ENCODE data around the gene LY9.

The LY9 gene

DNA sequence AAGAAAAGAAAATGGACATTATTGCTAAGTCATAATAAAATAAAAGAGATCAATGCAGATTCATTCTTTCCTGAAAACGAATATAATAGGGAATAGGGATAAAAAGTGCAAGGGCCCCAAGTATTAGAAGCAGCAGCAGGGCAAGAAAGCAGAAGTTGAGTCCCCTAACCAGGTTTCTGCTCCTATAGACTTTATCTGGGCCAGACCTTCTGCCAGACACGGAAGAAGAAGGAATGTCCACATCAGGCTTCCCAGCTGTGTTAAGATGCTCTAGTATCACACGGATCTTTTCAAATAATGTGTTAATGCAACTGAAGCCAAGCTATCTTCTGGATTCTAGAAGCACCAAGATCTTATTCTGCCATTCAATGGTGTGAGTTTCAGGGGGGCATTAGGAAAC, 39.8 kb downstream of the LY9 start:
- DNase-seq (ENCODE audit: low read depth in 3 of 3): no peak

DNA sequence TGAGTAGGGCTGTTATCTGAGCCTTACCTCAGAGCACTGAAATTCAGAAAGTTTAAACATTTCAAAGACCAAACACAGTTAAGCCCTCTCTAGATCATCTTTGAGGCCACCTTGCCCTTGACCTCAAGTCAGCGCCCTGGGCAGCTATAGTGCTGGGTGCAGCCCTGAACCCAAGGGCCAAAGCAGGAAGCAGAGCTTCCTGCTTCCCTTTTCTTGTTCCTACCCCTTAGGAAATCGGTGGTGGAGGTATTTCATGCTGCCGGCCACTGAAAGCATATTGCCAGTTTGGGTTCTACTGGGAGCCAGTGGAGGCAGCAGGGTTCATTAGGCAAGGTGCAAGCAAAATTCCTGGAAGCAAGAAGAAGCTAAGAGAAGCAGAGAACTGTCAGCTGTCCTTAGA, 40.6 kb downstream of the LY9 start:
- DNase-seq (ENCODE audit: low read depth in 3 of 3): no peak

DNA sequence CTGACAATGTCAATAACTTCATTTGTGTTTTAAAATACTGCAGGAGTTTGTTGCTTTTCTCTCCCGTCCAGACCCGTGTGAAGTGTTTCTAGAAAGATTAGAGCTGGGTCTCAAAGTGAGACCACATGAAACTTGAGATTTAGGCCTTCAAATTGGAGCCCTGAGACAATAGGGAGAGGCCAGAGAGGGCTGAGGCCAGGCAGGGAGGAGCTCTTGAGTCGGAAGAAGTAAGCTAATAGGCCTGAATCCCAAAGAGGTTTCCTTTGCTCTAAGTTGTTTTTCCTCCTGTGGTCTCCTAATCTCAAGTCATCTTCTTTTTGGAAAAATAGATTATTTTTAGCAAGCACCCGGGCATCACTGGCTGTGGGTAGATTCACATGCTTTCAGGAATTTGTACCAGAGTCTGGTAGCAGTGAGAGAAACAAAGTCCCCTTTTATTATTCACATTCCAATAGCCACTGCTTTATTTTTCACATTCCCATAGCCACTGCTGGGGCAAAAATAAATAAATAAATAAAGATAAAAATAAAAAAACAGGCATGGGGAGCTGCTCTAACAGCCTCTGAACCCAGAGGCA, 41.1 kb downstream of the LY9 start:
- DNase-seq (ENCODE audit: low read depth in 3 of 3): no peak

DNA sequence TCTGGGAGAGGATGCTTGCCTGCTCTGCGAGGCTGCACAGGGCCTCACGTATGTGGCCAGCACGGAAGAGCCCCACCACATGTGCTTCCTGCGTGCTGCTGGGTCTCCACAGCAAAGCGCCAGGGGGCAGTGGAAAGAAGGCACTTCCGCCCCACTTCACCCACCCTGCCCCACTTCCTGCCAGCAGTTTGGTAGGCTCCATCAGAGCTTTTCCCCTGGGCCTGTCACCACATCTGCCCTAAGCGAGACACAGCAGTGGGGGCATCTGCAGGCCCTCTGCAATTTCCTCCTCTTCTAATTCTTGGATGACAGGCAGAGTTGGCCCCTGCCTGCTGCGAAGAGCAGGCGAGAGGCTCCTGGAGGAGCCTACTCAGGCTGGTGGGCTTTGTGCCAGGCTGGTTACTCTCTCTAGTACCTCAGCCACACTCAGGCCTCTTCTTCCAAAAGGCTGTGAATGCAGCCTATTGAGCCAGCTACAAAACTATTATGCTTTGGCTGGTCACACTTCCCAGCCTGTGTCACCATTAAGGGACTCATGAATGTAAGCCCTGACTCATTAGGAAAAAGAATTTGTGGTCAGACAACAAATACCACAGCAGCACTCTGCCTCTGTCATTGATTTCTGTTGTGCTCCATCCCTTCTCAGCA, 41.7 kb downstream of the LY9 start:
- peak; percentile 29 to 65 (median 54) for DNase-seq (ENCODE audit: low read depth in 3 of 3)

DNA sequence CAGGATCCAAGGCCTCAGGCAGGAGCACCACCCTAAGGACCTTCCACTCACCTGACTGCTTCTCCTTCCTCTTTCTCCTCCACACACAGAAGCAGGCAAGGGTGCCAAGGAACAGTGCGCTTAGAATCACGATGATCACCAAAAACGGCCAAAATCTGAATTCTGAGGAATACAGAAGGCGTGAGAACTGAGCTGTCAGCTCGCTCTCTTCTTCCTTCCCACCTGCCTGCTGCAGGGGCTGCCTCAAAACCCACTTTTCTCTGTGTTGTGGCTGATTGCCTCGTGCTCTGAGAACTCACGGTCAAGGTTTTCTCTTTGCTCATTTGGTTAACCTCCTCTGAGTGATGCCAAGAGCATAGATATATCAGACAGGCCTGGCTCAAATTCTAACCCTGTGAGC, 42.9 kb downstream of the LY9 start:
- no peak for DNase-seq (ENCODE audit: low read depth in 3 of 3)

DNA sequence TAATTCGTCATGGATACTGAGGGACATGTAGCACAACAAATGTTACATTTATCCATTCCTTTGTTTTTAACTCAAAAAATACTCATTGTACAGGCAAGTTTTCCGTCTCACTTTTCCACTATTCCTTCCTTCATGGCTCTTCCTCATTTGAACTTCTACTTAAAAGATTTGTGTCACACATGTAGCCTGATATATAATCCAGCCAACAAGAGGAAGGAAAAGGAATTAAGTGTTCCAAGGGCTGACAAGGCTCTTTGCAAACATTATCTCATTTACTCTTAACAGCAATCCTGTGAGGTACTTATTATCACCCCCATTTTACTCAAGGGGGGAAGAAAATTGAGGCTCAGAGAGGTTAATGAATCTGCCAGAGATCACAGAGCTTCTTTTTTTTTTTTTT, 43.8 kb downstream of the LY9 start:
- no peak for DNase-seq (ENCODE audit: low read depth in 3 of 3)

DNA sequence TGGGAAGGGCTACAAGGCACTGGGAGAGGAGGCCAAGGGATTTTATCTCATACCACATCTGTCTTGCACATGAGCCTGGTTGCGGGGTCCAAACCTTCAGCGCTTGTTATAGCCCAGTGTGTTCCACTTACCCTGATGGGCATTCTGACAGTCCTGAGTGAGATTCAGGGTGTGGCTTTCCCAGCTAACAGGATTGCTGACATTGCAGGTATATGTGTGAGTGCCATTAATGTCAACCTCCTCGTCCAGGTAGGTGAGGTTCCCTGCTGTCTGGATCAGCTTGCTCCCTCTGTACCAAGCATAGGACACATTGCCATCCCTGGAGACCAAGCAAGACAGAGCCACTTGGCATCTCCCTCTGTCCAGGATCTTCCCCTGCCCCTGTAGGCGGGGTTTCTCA, 45.1 kb downstream of the LY9 start:
- DNase-seq (ENCODE audit: low read depth in 3 of 3): no peak

DNA sequence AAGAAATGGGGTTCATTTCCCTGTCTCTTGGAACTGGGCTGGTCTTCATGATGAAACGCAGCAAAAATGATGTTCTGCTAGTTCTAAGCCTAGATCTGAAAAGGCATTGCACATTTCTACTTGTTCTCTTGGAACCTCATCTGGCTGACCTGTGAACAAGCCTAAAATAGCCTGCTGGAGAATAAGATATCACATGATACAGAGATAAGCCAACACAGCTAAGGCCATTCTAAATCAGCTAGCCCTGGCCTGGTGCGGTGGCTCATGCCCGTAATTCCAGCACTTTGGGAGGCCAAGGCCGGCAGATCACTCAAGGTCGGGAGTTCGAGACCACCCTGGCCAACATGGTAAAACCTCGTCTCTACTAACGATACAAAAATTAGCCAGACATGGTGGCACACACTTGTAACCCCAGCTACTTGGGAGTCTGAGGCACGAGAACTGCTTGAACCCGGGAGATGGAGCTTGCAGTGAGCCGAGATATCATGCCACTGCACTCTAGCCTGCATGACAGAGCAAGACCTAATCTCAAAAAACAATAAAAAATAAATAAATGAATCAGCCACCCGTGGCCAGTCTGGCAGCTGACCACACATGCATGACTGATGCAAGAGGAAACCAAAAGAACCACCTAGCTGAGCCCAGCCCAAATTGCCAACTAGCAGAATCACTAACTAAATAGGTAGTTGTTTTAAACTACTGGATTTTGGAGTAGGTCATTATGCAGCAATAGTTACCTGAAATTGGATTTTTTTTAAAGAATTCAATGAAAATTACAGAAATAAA, 48.7 kb downstream of the LY9 start:
- DNase-seq (ENCODE audit: low read depth in 3 of 3): no peak

DNA sequence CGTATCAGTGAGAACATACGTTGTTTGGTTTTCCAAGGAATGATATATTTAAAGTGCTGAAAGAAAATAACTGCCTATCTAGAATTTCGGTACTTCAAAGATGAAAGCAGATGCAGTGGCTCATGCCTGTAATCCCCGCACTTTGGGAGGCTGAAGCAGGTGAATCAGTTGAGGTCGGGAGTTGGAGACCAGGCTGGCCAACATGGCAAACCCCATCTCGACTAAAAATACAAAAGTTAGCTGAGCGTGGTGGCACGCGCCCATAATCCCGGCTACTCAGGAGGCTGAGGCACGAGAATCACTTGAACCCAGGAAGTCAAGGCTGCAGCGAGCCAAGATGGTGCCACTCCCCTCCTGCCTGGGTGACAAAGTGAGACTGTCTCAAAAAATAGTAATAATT, 50.3 kb downstream of the LY9 start:
- no peak for DNase-seq (ENCODE audit: low read depth in 3 of 3)

DNA sequence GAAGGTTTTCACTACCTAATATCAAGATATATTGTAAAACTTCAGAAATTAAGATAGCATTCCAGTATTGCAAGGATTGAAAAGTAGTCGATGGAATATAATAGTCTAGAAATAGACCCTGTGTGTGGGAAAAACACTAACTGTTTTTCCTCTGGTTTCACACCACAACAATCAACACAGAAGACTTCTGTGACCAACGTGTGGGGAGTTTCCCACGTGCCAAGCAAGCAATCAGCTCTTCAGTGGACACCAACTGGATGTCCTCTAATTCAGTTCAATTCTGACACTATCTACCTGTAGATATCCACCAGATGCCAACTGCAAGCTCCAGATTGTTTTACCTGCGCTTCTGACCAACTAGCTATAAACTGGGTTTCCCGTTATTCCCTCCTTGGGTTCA, 54.6 kb downstream of the LY9 start:
- no peak for DNase-seq (ENCODE audit: low read depth in 3 of 3)

DNA sequence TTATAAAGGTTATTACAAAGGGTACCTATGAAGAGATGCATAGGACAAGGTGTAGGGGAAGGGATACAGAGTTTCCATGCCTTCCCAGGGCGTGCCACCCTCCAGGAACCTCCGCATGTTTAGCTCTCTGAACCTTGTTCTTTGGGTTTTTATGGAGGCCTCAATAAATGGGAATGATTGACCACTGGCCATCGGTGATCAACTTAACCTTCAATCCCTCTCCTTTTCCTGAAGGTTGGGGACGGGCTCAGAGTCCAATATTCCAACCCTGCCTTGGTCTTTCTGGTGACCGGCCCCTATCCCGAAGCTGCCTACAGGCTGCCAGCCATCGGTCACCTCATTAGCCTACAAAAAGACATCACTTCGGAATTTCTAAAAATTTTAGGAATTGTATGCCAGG, 55.0 kb downstream of the LY9 start:
- DNase-seq (ENCODE audit: low read depth in 3 of 3): no peak

DNA sequence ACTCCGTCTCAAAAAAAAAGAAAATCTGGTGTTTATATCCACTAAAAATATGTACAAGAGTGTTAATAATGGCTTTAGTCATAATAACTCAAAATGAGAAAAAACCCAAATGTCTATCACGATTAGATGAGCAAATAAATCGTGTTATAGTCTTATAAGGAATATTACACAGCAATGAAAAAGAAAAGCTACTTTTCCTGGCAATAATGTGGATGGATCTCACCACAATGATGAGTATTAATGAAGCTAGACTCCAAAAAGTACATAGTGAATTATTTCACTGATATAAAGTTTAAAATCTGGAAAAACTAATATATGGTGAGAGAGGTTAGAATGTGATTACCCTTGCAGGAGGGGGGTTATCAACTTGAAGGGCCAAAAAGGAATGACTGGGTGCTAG, 57.0 kb downstream of the LY9 start:
- DNase-seq (ENCODE audit: low read depth in 3 of 3): no peak

DNA sequence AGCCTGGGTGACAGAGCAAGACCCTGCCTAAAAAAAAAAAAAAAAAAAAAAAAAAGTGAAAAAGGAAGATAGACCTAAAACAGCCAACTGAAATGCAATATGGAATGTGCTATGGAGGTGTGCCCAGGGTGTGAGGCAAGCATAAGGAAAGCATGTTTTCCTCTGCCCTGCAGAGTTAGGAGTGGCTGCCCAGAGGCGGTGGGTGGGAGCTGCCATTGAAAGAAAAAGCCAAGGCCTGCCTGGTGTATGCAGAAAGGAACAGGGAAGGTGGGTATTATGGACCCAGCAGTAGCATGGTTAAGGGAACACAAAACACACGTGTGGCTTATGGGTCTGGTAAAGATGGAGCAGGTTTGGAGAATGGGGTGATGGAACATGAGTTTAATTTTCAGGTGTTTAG, 57.8 kb downstream of the LY9 start:
- no peak for DNase-seq (ENCODE audit: low read depth in 3 of 3)

DNA sequence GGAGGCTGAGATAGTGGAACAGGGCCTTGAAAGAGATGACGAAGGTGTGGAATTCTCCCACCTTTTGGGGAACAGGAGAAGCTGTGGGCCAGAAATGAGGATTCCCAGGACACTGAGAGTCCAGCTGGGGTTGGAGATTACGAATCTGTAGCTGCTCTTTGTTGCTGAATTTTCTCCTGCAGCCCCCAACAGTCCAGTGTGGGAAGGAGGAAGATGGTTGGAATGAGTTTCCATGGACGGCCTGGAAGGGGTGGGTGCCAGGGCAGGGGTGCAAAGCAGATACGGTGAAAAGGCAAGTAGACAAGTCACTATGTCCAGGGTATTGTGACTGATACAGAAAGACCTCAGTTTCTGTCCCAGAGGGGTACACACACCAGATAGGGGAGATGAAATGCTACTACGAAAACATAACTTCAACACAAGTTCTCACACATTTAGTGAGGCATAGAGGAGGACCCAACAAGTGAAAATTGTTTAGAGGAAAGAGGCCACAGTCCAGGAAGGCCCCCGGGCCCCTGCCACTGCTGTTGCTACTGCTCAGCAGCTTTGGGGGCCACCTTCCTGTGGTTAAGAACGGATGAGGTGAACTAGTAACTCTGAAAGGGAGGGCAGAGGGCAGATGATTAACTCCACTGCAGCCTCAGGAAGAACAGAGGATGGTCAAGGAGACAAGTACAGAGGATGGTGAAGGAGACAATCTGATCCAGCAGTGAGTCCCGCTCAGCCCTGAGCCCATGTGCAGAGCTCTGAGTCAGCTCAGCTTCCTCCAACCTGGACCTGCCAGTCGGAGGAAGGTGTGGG, 59.4 kb downstream of the LY9 start:
- no peak for DNase-seq (ENCODE audit: low read depth in 3 of 3)

DNA sequence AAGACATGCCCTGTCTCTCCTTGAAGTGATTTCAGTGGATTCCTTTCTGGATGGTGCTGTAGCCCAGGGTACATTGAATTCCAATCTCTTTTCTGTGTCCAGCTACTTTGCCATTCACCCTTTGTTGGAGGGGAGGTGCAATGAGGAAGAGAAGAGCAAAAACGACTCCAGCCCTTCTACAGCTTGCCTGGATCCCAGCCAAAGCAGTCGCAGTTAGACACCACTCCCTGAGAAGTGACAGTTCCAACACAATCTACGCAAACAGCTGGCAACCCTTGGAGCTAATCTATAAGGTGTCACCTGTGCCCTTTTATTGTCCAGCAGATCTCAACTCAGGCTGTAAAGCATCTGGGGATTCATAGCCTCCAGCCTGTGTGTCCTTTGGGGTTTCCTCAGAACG, 62.1 kb downstream of the LY9 start:
- no peak for DNase-seq (ENCODE audit: low read depth in 3 of 3)

DNA sequence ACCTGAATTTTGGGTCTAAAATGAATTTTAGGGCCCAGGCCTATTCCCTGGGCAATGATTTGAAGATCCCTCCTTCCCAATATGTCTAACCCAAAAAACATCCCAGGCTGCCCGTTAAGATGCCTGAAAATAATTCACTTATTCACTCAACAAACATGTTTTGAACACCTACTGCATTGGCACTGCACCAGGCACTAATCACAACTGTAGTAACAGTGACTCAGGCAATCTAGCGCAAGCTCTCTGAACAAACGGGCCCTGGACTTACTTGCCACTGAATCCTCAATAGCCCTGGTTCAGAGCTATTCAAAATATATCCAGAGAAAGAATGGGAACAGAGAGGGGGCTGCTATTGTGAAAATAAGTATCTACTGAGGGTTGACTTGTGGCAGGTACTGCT, 62.5 kb downstream of the LY9 start:
- no peak for DNase-seq (ENCODE audit: low read depth in 3 of 3)

DNA sequence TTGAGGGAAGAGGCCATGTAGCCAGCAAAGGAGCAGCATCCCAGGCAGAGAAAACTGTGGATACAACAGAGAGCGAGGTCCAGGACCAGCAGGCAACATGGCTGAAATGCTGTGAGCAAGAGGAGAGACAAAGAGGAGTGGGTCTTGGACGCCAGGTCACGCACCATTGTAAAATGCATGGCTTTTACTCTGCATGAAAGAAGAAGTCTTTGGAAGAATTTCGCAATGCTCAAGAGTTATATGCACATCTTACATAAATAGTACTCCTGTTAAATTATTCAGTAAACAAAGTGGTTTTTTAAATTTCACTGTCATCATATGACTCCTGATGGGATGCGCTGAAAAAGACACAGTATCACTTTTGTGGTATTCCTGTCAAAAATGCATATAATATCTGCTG, 63.2 kb downstream of the LY9 start:
- DNase-seq (ENCODE audit: low read depth in 3 of 3): no peak

DNA sequence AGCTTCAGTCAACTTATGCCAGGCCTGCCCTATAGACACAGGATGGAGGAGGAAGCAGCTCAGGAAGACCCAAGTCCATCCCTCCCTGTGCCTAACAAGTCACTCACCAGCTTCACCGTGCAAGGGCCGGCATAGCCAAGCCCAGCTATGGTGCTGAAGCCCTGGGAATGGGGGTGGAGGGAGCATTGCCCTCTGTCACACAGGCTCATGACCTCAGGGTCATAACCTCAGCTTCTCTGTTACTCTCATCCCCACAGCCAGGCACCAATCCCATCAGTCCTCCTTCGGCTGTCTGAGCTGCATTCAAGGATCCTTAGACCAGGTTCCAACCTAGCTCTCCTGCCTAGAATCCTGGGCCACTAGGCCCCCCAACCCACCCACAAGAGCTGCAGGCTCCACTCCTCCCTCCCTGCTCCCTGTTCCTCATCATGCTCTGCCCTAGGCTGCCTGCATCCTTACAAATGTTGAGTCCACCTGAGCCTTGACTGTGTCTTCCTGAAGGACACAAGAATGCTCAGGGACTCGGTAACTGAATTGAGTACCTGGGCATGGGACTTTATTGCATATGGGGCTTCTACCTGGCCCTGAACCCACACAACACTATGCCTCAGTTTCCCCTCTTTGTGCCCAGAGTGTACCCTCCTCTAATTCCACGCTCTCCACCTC, 65.0 kb downstream of the LY9 start:
- no peak for DNase-seq (ENCODE audit: low read depth in 3 of 3)

DNA sequence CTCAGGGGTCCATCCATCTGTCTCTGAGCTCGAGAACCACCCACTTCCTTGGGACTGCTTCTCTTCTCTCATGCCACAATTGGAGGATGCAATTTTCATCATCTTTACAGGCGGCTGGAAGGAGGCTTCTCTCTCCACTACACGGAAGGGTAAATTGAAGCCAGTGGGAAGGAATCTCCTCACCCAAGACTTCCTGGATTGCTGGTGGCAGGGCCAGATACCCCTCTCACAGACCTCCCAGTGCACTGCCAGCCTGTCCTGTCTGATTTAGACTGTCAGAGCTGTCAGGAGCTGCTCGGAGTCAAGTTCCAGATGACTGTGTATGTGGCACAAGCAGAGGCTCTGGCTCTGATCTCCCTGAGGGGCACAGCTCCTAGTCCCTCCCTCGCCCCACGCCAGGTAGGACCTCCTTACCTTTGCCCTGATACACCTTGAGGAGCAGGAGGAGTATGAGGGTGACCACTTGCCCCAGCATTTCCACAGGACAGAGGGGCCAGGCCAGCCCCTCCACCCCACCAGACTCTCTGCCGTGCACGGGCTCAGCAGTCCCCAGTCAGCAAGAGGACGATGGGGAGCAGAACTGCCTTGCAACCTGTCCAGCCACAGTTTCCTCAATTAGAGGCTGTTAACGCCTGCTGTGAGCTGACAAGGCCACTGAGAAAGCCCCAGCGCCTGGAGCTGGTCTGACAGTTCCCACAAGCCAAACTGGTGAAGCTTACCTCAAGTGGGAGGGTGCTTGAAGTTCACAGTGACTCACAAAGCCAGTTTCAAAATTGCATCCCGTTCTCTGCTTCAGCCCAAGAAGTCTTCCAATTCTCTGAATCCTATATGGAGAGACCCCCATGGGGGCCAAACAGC, 66.5 kb downstream of the LY9 start, which contains the start of gene CD244:
Gene CD244, minus strand, starts transcription at position 685 of the 858 bp plus-strand sequence. Its CDS starts 210 bp downstream, at position 475.
- peak in 2 of 3 experiments; percentile 3 to 7 for DNase-seq (ENCODE audit: low read depth in 3 of 3)

DNA sequence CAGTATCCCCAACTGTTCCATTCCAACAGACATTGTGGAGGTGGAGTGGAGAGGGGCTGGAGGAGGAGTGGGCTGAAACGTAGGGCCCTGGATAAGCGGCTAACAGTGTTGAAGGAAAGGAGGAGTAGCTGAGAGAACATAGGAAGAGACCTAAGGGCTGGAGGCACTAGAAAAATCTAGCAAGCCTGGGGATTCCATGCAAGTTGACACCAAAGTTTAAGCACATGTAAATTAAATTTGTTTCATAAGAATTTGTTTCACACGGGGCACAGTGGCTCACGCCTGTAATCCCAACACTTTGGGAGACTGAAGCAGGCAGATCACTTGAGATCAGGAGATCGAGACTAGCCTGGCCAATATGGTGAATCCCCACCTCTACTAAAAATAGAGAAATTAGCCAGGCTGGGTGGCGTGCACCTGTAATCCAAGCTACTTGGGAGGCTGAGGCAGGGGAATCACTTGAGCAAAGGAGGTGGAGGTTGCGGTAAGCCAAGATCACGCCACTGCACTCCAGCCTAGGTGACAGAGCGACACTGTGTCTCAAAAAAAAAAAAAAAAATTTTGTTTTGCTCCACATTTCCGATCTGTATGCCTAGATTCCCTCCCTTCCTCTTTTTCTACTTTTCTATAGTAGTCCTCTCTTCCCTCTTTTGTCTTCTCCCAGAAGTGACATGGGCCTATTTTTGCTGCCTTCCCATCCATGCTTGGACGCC, 67.2 kb downstream of the LY9 start:
- DNase-seq (ENCODE audit: low read depth in 3 of 3): no peak

All from stimulated activated CD4-positive, alpha-beta T cell treated with anti-CD3 and anti-CD28 coated beads, TNF-alpha, amount 100 ng/mL, for 4 hours (primary cell).